GM18951 (cell line): Measurements from ENCODE around the gene PHF2.

Source experiments
- POLR2A ChIP-seq: IDR thresholded peaks from 4 replicates; pipeline ENCODE4 v1.6.1; 2011; ENCODE audit warnings: mild to moderate bottlenecking; ENCODE audit not compliant: insufficient read length, insufficient read depth; ENCODE audit errors: extremely low read depth
- in situ Hi-C: fragments of 300-500 bp; cut with MboI; formaldehyde crosslinking; loops from one replicate; pipeline ENCODE4 v1.12.0; 2022; ENCODE audit warnings: low sequenced_read_pairs, mixed read lengths, inconsistent platforms; ENCODE audit not compliant: unreplicated experiment

Gene PHF2

GRCh38 chr9:93709600-93710369, 133.4 kb downstream of the PHF2 start:
- in situ Hi-C loops = no loop called here
- no peak for TF ChIP-seq POLR2A

GRCh38 chr9:93710370-93710723, 134.0 kb downstream of the PHF2 start:
- in situ Hi-C loops = no loop called here
- TF ChIP-seq POLR2A = no peak

GRCh38 chr9:93711002-93711401, 134.6 kb downstream of the PHF2 start:
- TF ChIP-seq POLR2A = no peak
- in situ Hi-C loops = no loop called here

DNA sequence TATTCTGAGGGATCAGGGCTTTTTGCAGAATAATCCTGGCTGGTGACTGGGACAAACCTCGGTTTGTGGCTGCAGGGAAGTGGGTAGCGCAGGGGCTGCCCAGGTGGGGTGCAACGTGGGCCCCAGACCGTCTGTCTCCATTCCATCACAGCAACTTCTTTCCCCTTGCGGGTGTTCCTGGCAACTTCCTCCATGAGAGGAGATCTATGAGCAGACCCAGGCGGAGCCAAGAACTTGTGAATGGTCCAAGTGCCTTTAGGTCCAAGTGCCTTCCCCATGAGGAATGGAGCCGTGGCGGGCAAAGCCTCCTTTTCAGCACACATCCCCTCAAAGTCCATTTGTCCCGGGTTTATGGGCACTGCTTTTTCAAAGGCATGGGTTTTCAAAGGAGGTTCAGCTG, 136.5 kb downstream of the PHF2 start:
- TF ChIP-seq POLR2A = no peak
- in situ Hi-C loops = no loop called here

DNA sequence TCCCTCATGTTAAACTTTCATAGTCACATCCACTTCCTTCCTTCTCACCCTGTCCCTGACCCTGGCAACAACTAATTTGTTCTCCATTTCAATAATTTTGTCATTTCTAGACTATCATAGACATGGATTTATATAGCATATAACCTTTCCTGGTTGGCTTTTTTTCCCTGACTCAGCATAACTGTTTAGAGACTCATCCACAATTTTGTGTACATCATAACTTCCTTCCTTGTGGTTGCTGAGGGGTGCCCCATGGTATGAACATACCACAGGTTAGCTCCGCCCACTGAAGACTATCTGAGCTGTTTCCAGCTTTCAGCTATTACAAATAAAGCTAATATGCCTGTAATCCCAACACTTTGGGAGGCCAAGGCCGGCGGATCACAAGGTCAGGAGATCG, 137.3 kb downstream of the PHF2 start:
- TF ChIP-seq POLR2A = no peak
- in situ Hi-C loops = no loop called here

GRCh38 chr9:93721417-93721965, 145.1 kb downstream of the PHF2 start:
- no peak for TF ChIP-seq POLR2A
- in situ Hi-C loops = no loop called here

- in situ Hi-C loops = no loop called here
- TF ChIP-seq POLR2A = no peak
These were observed 148.5 kb downstream of the PHF2 start for GRCh38 chr9:93724852-93725251.

- no peak for TF ChIP-seq POLR2A
- in situ Hi-C loops = no loop called here
These were observed 149.0 kb downstream of the PHF2 start for GRCh38 chr9:93725382-93725781.

DNA sequence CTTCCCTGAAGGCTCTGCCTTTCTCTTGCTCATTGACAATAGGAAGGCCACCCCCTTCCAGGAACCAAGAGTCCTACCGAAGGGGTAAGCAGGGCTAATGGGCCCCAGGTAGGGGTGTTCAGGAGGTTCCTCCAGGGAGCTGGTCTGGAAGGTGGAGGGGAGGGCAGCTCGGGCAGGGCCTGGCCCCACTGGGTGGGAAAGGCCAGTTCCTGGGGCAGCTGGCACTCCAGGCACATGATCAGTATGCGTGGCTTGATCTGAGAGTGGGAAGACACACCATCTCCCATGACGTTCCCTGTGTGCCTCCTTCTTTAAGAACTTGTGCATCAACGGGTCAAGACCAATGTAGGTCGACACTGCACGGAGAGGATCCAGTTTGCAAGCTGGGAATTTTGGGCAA, 149.8 kb downstream of the PHF2 start:
- TF ChIP-seq POLR2A = no peak
- in situ Hi-C loops = no loop called here
